HK-2 (cell line): Measurements from ENCODE around the gene ITGAX.
A peak's percentile ranks its signal among the peaks of the same experiment; 100 is the strongest.

ENCODE experiments used
- DNase-seq: peaks from one replicate; pipeline ENCODE4 v3.0.0-alpha.2; 2018; ENCODE audit not compliant: unreplicated experiment

ITGAX gene

GRCh38 chr16:31373235-31373634, 18.3 kb downstream of the ITGAX start:
- DNase-seq: no peak

- DNase-seq: no peak
Observed at GRCh38 chr16:31375231-31375630, 20.3 kb downstream of the ITGAX start.

- DNase-seq: no peak
Observed at GRCh38 chr16:31376705-31377104, 21.7 kb downstream of the ITGAX start.

- no peak for DNase-seq
Observed at GRCh38 chr16:31377210-31377903, 22.4 kb downstream of the ITGAX start.

- DNase-seq: no peak
Observed at GRCh38 chr16:31380201-31380600, 25.2 kb downstream of the ITGAX start.

GRCh38 chr16:31382485-31383161, 27.6 kb downstream of the ITGAX start:
- DNase-seq: peak; percentile 64

- no peak for DNase-seq
Observed at GRCh38 chr16:31385680-31386079, 30.7 kb downstream of the ITGAX start.

- DNase-seq: peak; percentile 14
Observed at GRCh38 chr16:31386157-31386984, 31.4 kb downstream of the ITGAX start.

GRCh38 chr16:31388535-31388934, 33.6 kb downstream of the ITGAX start:
- DNase-seq: no peak

- no peak for DNase-seq
Observed at GRCh38 chr16:31390504-31391041, 35.6 kb downstream of the ITGAX start.

- DNase-seq: no peak
Observed at GRCh38 chr16:31393056-31393455, 38.1 kb downstream of the ITGAX start, which contains the start of gene ITGAD. Gene ITGAD, plus strand, starts transcription at chr16:31393335. Its CDS starts 26 bp downstream, at chr16:31393361.

GRCh38 chr16:31395647-31396046, 40.7 kb downstream of the ITGAX start:
- no peak for DNase-seq

GRCh38 chr16:31397096-31397660, 42.2 kb downstream of the ITGAX start:
- DNase-seq: no peak

GRCh38 chr16:31397701-31398100, 42.7 kb downstream of the ITGAX start:
- no peak for DNase-seq

- DNase-seq: no peak
Observed at GRCh38 chr16:31400191-31400590, 45.2 kb downstream of the ITGAX start.

- no peak for DNase-seq
Observed at GRCh38 chr16:31401436-31401835, 46.5 kb downstream of the ITGAX start.

- no peak for DNase-seq
Observed at GRCh38 chr16:31402687-31403086, 47.7 kb downstream of the ITGAX start.

GRCh38 chr16:31403590-31404352, 48.8 kb downstream of the ITGAX start:
- DNase-seq: no peak

GRCh38 chr16:31404353-31405064, 49.5 kb downstream of the ITGAX start:
- peak; percentile 33 for DNase-seq

GRCh38 chr16:31407406-31407805, 52.4 kb downstream of the ITGAX start:
- no peak for DNase-seq
